Uterus (tissue), 2 donors: ENCODE results near the gene EPS8L3.

Source experiments
- POLR2A ChIP-seq, 2 donors: fragments of 450-650 bp; IDR thresholded peaks; one replicate each; pipeline ENCODE4 v1.6.1; 2016; ENCODE audit warnings: antibody characterized with exemption in 2 of 2, mild to moderate bottlenecking in 1 of 2, moderate library complexity in 1 of 2
- TF ChIP-seq, protein P1 (sequence below), 4 experiments: fragments of 200-600 bp in 2 of 4; fragments of 450-650 bp in 2 of 4; sonication (generic) in 2 of 4; IDR thresholded peaks; one replicate each; pipeline ENCODE4 v1.5.1; 2016 to 2019; ENCODE audit warnings: antibody characterized with exemption in 4 of 4, mild to moderate bottlenecking in 2 of 4, moderate library complexity in 1 of 4

DNA sequence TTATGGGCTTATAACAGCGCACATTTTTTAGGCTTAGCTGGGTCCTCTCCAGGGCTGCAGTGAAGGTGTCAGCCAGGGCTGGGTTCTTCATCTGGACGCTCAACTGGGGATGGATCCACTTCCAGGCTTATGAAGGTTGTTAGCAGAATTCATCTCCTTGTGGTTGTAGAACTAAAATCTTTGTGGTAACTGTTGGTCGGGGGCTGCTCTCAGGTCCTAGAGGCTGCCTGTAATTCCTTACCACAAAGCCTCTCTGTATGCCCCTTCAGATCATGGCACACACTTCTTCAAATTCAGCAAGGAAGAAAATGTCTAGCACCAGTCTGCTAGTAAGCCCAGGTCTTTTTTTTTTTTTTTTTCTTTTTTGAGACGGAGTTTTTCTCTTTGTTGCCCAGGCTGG lies 40.9 kb upstream of the EPS8L3 start:
- TF ChIP-seq, protein P1, sequence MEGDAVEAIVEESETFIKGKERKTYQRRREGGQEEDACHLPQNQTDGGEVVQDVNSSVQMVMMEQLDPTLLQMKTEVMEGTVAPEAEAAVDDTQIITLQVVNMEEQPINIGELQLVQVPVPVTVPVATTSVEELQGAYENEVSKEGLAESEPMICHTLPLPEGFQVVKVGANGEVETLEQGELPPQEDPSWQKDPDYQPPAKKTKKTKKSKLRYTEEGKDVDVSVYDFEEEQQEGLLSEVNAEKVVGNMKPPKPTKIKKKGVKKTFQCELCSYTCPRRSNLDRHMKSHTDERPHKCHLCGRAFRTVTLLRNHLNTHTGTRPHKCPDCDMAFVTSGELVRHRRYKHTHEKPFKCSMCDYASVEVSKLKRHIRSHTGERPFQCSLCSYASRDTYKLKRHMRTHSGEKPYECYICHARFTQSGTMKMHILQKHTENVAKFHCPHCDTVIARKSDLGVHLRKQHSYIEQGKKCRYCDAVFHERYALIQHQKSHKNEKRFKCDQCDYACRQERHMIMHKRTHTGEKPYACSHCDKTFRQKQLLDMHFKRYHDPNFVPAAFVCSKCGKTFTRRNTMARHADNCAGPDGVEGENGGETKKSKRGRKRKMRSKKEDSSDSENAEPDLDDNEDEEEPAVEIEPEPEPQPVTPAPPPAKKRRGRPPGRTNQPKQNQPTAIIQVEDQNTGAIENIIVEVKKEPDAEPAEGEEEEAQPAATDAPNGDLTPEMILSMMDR (IDR thresholded peaks at IDR 0.05) = no peak
- no peak for TF ChIP-seq POLR2A (IDR thresholded peaks at IDR 0.05)
